ENCODE results near the gene HPCAL4. TPM values are rescaled to one million over a fixed set of nuclear protein-coding genes. Genes with fewer than 3 reads are reported as not detected.

The HPCAL4 gene
- total and polyA plus RNA-seq, 7 donors: 0.29 to 9.4 (median 3.1) TPM

GRCh38 chr1:39670689-39671088 lies 20.5 kb downstream of the HPCAL4 start:
- peaks cover 61% of the 10 kb centered on the region for H3K4me1 ChIP-seq
- intact Hi-C loops (cut with DNase I): no loop called here
- DNase-seq (no peak), ATAC-seq (no peak)
- H3K4me3 ChIP-seq: peak overlapping the region; percentile 73
- 8 to 25% (median 15%) methylated on average over 1 of the region's 1 CpG for WGBS, 3 donors
- H3K36me3 ChIP-seq (ENCODE audit: insufficient read depth in 1 of 2, low read depth in 1 of 2): peaks cover 0 to 6% of the 10 kb centered on the region in 2 donors
- H3K9me3 ChIP-seq: no peaks in the 10 kb centered on the region
- TF ChIP-seq CTCF (IDR thresholded peaks at IDR 0.05): no peak
- peak overlapping the region; percentile 89 for H3K27ac ChIP-seq
- H3K27me3 ChIP-seq (ENCODE audit: insufficient read depth in 3 of 3, low read length in 2 of 3): no peaks in the 10 kb centered on the region

GRCh38 chr1:39668894-39669293 lies 22.3 kb downstream of the HPCAL4 start:
- Histone ChIP-seq H3K4me1 (peaks cover 49% of the 10 kb centered on the region), H3K27me3 (ENCODE audit: insufficient read depth in 3 of 3, low read length in 2 of 3) (no peaks in the 10 kb centered on the region), H3K4me3 (peak overlapping the region; percentile 15), H3K9me3 (no peaks in the 10 kb centered on the region), H3K36me3 (ENCODE audit: insufficient read depth in 1 of 2, low read depth in 1 of 2) (peaks cover 0 to 17% of the 10 kb centered on the region in 2 donors), H3K27ac (peak overlapping the region; percentile 89)
- peak; percentile 60 to 78 (median 70) for ATAC-seq
- DNase-seq: peak in 1 of 2 donors; percentile 79
- no peak for TF ChIP-seq CTCF (IDR thresholded peaks at IDR 0.05)
- intact Hi-C loops (cut with DNase I): no loop called here
- 39 to 61% (median 47%) methylated on average over 3 of the region's 3 CpGs for WGBS, 3 donors

GRCh38 chr1:39668111-39668510 lies 23.1 kb downstream of the HPCAL4 start:
- intact Hi-C loops (cut with DNase I): no loop called here

GRCh38 chr1:39666772-39667171 lies 24.5 kb downstream of the HPCAL4 start:
- no peaks in the 10 kb centered on the region for H3K9me3 ChIP-seq
- no peak for TF ChIP-seq CTCF (IDR thresholded peaks at IDR 0.05)
- H3K27me3 ChIP-seq (ENCODE audit: insufficient read depth in 3 of 3, low read length in 2 of 3): no peaks in the 10 kb centered on the region
- no peak overlapping the region for H3K27ac ChIP-seq
- intact Hi-C loops (cut with DNase I): no loop called here
- ATAC-seq: no peak
- 88 to 93% (median 91%) methylated on average over 3 of the region's 3 CpGs for WGBS, 3 donors
- H3K36me3 ChIP-seq (ENCODE audit: insufficient read depth in 1 of 2, low read depth in 1 of 2): peaks cover 0 to 28% of the 10 kb centered on the region in 2 donors
- DNase-seq: no peak
- H3K4me3 ChIP-seq: no peak overlapping the region
- peaks cover 38% of the 10 kb centered on the region for H3K4me1 ChIP-seq

More at GRCh38 chr1:39668111-39668510, 23.1 kb downstream of the HPCAL4 start:
- TF ChIP-seq CTCF (IDR thresholded peaks at IDR 0.05): no peak
- Histone ChIP-seq H3K9me3 (no peaks in the 10 kb centered on the region), H3K4me1 (peaks cover 45% of the 10 kb centered on the region), H3K4me3 (no peak overlapping the region), H3K27ac (peak overlapping the region; percentile 89), H3K27me3 (ENCODE audit: insufficient read depth in 3 of 3, low read length in 2 of 3) (no peaks in the 10 kb centered on the region), H3K36me3 (ENCODE audit: insufficient read depth in 1 of 2, low read depth in 1 of 2) (peaks cover 0 to 17% of the 10 kb centered on the region in 2 donors)
- DNase-seq (peak; percentile 49 to 82), ATAC-seq (peak; percentile 34 to 67 (median 60))
- whole genome bisulfite sequencing, 3 donors: 16 to 50% (median 19%) methylated on average over 3 of the region's 3 CpGs

GRCh38 chr1:39663559-39663958 lies 27.7 kb downstream of the HPCAL4 start:
- Histone ChIP-seq H3K27me3 (ENCODE audit: insufficient read depth in 3 of 3, low read length in 2 of 3) (no peaks in the 10 kb centered on the region), H3K4me1 (peaks cover 15% of the 10 kb centered on the region), H3K4me3 (no peak overlapping the region), H3K36me3 (ENCODE audit: insufficient read depth in 1 of 2, low read depth in 1 of 2) (peaks cover 0 to 57% of the 10 kb centered on the region in 2 donors), H3K27ac (no peak overlapping the region), H3K9me3 (no peaks in the 10 kb centered on the region)
- no peak for TF ChIP-seq CTCF (IDR thresholded peaks at IDR 0.05)
- DNase-seq: no peak
- intact Hi-C loops (cut with DNase I): no loop called here
- no peak for ATAC-seq
- WGBS, 3 donors: 80 to 89% (median 80%) methylated on average over 8 of the region's 8 CpGs
